GM21447 (cell line): ENCODE data around the gene PAK3.

Experiments
- ATAC-seq: cut with Tn5 transposase; IDR thresholded peaks from one replicate; pipeline ENCODE4 v1.9.1; 2021; ENCODE audit not compliant: unreplicated experiment

PAK3 gene

DNA sequence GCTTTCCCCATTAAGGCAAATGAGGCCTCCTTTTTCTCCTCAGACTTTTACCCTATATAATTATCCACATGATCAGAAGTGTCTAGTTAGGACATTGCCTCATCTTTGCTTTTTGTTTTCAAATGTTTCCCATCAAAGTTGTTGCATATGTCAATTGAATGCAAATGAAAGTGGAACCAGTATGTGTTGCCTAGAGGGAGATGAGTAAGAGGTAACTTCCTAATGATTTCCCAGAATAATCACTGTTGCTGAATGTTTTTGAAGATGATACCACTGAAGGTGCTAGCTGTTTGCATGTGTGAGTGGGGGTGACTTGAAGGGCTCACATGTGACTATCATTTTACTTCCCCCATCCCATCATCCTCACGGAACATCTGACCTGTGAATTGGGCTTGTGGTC is 33.9 kb downstream of the PAK3 start:
- no peak for ATAC-seq

DNA sequence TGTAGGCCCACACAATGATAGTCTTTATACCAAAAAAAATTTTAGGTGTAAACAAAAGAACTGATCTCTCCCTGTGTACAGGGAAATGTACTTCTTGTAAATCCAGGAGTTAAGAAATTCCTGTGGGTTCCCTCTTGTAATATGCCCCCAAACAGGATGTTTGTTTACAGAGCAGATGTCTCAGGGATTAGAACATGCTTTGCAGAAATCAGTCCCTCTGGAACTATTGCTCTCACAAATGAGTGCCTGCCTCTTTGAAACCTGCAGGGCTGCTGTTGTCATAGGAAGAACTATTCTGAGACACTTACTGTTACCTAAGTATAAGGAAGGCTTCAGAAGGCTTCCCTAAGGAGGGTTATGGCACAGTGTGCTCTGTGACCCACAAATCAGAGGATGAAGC is 35.6 kb downstream of the PAK3 start:
- no peak for ATAC-seq

DNA sequence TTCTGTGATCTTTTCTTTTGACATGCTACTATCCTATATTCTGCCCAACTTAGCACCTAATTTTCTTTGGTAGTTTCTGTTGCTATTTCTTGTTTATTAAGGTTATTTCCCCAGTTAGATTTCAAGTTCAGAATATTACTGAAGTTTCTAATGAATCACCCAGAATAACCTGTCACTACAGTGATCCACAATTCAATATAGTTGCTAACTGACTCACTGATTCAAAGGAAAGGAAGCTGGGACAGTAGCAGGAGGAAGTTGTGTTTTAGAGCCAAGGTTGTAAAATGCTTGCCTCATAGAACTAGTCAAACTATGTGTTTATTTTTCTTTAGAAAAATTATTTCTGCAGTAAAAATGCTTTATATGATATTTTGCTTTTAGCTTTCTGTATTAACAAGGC is 37.4 kb downstream of the PAK3 start:
- ATAC-seq = no peak

DNA sequence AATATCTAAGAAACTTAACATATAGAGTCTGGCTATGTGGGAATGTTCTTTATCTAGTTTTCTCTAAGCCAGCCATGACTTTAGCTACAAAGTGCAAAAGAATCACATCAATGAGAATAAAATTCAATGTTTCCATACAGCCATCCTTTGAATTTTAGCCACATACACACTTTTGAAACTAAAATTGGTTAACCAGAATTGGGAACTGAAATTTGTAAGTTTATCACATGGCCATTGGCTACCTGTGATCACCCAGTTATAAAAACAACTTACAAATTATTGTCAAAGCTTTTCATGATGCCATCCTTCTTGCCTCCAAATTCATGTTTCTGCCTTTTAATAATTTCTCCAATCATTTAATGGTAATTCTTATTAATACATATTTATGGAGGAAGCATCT is 49.9 kb downstream of the PAK3 start:
- no peak for ATAC-seq

DNA sequence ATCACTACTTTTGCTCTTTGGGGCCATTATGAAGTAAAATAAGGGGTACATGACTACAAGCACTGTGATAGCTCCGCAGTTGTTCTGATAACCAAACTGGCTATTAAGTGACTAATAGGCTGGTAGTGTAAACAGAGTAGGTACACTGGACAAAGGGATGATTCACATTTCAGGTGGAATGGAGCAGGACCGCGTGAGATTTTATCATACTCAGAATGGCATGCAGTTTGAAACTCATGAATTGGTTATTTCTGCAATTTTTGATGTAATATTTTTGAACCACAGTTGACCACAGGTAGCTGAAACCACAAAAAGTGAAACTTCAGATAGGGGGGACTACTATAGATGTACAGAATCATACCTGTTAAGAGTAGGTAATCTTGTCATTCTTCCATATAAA is 55.8 kb downstream of the PAK3 start:
- no peak for ATAC-seq

DNA sequence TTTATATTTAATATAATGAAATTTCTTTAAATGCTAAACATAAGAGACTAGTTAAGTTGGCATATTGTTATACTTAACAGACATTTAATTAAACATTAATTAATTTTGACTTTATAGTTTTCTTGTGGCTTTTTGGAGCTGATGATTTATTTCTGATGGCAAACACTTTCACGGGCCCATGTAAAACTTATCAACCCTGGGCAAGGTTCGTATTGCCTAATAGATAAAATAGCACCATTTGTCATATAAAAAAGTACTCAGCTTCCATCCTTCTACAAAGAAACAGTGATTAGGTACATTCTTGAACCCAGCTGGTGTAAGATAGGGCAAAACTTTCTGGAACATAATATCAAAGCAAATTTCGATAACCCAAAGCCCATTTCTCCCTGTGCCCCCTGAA is 63.2 kb downstream of the PAK3 start:
- ATAC-seq = no peak

DNA sequence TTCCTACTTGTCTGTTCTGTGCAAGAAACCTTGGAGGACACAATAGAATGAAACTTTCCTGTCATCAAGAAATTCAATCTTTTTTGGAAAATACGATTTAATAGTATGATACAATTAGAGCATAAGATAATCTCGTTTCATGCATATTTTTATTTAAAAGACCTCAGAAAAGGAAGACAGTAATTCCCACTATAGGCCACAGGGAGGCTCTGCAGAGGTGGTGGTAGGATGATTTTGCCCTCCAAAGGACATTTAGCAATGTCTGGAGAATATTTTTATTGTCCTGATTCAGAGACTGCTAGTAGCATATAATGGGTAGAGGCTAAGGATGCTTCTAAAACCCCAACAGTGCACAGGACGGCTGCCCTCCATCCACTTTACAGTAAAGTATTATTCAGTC is 68.7 kb downstream of the PAK3 start:
- ATAC-seq = no peak

DNA sequence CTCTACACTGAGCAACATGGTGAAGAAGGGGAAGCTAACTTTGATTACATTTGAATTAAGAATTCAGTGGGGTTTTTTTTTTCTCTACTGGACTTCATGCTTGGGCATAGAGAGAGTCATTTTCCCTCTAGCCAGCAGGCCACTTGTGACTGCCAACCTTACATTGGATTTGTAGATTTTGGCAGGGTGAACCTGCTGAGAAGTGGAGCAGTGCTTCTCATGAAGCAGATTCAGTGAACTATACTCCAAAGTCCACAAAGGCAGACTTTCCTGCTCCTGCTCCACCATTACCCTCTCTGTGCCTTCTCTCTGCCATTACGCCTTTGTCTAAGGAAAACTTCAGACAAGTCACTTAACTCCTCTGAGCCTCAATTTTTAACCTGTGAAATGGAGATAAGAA is 69.9 kb downstream of the PAK3 start:
- ATAC-seq = no peak

DNA sequence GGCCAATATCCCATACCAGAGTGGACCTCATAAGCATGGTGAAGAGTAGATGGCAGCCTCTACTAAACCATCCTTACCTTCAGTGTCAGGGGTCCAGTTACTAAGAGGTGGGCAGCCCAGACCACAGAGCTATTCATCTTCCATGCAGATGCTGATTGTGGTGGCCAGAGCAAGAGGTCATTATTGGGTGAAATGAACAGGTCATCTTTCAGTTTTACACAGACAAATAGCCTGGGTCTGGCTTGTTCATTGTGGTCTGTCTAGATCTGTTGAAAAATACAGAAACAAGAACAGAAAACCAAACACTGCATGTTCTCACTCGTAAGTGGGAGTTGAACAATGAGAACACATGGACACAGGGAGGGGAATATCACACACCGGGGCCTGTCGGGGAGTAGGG is 71.3 kb downstream of the PAK3 start:
- ATAC-seq = no peak

DNA sequence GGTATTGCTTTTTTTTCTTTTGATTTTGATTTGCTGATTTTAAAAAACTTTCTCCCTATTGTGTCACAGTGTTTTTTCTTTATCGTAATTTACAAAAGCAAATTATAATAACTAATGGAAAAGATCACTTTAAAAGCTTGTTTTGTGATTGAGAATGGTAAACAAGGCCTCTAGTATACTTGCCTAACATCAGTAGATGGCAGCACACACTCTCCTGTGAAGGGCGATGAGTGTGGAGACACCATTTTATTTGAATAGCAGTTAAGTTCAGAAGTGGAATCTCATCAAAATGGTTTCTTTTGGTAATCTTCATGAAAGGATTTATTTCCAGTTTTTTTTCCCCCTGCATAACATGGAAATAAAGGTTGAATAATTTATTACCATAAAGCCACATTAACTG is 72.3 kb downstream of the PAK3 start:
- no peak for ATAC-seq

DNA sequence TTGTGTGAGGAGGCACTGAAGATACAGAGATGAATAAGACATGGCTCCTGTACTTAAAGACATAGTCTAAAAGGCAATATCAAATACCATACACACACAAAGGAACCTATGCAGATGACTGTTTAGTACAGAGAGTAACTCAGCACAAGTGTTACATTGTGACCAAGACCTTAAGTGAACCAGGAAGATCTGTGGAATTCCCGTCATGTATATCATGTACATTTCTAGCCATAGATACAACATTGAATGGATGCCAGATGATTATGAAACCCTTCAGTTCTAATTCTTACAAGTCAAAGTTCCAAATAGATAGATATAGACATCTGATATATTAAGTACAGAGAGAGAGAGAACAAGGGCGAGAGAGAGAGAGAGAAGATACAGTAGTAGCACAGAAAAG is 73.2 kb downstream of the PAK3 start:
- no peak for ATAC-seq

DNA sequence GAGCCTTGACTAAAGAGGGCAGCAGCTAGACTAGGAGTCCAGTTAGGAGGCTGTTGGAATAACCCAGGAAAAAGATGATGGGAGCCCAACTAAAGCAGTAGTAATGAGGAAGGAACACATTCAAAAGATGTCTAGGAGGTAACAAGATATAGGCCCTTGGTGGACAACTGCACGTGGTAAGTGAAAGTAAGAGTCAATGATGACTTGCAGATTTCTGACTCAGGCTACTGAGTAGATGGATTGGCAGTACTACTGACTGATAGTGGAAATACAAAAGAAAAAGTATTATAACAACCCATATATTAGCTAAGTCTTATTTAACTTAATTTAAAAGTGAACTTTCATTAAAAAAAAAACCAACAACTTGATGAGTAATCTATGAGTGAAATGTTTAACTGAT is 74.0 kb downstream of the PAK3 start:
- ATAC-seq = no peak

DNA sequence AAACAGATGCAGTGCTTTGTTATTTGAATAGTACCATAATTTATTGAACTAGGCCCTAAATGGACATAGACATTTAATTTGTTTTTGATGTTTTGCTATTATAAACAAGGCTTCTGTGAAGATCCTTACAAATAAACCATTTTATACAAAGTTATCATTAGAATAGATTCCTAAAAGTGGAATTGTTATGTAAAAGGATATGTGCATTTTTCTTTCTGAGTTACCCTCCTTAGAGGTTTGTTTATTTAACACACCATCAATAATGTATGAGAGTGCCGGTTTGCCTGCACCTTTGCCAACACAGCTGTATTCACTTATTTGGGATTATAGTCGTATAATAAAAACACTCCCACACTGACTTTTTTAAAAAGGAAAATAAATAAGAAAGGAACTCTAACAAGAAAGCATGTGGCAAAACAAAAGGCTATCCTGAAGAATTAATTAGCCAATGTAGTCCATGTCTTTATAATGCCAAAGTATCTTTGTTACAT is 84.8 kb downstream of the PAK3 start:
- ATAC-seq = no peak

DNA sequence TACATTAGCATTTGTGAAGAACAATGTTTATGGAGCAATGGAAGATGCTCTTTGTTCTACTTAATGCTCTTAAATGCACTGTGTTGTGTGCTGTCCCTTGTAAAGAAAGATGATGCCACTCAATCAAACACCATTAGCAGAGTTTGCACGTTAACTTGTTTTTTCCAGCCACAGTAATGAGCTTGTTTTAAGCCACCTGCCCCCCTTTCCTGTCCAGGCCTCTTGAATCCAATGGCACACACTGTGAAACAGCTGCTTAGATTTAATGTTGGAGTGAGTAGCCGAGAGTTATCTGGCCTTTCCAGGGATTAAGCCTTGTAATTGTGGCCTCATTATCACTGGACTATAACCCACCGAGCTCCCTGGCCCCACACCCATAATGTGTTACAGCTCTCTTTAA is 86.0 kb downstream of the PAK3 start:
- no peak for ATAC-seq

DNA sequence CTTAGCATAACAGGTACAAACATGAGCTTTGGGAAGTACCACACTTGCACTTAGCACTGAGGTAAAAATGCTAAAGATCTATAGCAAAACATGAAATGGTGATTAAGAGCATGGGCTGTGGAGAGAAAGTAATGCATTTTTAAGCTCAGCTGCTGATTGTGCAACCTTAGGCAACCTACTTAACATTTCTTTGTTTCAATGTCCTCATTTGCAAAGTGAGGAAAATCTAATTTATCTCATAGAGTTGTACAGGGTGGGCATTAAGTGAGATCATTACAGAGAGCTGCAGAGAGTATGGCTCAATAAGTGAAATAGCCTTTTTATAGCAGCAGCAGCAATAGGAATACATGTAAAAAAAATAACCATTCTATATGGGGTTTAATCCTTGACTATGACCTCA is 87.0 kb downstream of the PAK3 start:
- no peak for ATAC-seq

DNA sequence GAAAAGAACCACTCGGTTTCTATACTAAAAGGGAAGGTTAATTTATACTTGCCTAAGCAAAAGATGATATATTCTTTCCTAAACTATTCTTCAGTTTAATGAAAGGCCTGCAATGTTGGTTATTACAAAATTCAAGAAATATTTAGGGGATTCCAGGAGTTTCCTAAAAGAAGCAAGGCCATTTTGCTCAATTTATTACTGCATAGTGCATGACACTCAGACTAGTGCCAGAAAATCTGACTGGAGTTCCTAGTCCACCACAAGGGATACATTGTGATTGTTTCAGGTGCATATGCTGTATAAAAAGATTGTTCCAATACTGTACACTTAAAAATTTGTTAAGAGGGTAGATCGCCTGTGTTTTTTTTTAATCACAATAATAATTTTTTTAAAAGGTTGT is 95.6 kb downstream of the PAK3 start:
- ATAC-seq = no peak

DNA sequence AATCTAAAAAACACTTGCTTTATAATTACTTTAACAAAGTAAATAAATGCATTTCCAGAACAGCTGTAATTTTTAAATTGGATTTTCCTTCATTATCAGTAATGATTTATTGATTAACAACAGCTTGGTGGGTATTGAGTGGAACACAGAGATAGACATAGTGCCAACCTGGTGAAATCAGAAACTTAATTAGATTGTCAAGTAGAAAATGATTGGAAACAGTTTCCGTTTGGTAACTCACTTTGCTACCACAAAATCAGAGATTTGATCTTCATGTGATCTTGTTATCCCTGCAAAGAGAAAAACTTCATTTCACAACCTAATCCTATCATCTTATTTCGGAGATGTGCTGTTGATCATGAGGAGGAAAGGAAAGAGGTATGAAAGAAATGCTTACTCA is 103.5 kb downstream of the PAK3 start:
- no peak for ATAC-seq

DNA sequence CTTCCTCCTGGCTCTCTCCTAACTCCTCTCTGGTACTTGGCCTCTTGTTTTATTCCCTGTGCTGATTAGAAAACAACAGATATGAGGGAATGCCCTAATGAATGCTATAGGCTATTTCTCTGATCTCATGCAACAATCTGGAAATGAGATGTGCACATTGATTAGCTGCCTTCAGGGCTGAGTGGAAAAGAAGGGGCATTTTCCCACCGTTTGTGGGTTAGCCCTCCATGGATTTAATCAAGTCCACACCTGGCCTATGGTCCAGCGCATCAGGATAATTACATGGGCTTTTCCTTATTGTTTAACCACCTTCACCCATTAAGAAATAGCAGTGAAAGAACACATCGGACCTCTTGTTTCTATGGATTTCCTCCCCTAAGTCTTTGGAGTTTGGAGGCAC is 104.3 kb downstream of the PAK3 start:
- no peak for ATAC-seq

DNA sequence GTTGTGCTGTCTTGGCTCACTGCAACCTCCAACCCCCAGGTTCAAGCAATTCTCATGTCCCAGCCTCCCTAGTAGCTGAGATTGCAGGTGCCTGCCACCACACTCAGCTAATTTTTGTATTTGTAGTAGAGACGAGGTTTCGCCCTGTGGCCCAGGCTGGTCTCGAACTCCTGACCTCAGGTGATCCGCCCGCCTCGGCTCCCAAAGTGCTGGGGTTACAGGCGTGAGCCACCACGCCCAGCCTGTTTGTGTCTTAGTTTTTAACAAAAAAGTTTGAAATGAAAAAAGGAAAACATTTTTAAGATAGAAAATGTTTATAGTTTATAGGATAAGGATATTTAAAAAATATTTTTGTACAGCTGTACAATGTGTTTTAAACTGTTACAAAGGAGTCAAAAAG is 111.9 kb downstream of the PAK3 start:
- ATAC-seq = no peak

DNA sequence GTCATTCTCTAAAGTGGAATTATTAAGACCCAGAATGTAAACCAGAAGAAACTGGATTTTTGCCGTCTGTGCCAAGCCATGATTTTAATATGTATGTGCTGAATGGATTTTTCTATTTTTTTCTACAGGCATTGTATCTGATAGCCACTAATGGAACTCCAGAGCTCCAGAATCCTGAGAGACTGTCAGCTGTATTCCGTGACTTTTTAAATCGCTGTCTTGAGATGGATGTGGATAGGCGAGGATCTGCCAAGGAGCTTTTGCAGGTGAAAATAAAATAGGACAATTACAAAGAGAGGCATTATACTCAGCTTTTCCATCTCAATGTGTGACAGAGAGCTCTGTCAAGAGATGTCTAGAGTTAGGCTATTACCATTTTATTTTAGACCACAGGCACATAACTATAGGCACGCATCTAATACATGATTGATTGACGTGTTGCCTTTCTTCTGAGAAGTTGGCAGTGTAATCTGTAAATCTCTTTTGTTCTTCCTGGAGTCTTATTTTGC is 120.4 kb downstream of the PAK3 start:
- no peak for ATAC-seq

DNA sequence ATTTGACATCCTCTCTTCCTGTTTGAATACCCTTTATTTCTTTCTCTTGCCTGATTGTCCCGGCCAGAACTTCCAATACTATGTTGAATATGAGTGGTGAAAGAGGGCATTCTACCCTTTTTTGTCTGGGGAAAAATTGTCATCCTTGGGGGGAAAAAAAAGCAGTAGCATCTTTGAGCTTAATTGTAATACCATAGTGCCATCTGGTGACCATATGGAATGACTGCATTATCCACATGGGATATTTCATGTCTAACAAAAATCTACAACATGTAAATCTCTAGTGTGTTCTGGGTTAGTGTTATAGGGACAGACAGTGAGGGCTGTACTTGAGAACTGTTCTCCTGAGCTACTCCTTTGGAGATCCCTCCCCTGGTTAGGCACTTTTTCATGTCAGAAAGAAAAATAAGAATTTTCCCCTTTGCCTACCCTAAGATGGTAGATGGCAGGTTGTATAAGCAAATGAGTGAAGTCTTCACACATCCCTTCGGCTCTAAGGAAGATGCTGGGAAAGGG is 148.3 kb downstream of the PAK3 start:
- ATAC-seq = no peak

DNA sequence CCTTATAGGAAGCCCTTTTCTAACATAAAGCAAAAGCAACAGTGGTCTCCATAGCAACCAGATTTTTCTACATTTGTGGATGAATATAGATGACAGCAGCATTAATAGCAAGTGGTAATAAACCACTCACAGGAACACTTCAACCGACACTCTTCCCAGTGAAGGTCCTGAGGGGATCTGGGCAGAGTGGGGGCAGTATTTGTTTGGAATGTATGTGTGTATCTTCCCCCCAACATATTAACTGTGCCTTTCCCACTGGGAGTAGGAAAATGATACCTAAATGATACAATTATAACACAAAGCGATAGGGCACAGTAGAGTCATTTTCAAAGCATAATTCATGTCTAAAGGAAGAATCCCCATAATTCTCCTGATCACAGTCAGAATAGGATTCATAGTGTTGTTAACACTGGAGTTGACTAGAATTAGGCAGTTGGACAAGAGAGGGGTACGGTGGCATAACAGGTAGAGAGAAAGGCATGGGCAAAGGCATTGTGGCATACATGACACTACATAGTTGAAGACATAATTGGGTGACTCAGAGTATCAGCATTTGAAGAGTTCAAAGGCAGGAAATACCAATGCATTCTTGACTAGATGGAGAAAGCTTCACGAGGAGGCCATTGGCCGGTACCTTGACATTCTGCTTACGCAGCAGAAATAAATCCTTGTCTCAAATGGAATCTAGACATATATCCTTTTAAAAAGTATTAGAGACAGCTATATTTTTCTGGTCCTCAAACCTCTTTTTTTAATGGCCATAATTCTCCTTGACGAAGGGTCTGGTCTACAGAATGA is 159.1 kb downstream of the PAK3 start:
- ATAC-seq = no peak

DNA sequence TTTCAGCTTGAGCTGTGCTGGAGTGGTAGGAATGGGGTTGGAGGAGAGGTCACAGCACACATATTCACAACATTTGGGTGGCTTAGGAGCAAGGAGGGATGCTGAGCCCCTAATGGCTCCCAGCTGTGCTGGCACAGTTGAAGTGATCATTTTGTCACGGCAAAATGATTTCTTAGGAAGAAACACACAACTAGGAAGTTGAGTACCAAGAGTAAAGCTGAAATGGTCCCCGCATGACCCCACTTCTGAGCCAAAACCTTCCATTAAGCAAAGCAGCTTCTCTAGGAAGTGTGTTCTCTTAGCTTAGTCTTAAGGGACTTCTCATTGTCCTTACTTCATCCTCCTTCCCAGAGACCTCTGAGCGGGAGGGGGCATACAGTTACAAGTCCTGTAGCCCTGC is 161.7 kb downstream of the PAK3 start:
- no peak for ATAC-seq
